DLD1 (cell line): ENCODE results near the gene HCRTR2.

Experiments
- in situ Hi-C: cut with HindIII; loops from 2 replicates; pipeline ENCODE4 v1.10.0; 2017; ENCODE audit warnings: low sequenced_read_pairs

Gene HCRTR2

DNA sequence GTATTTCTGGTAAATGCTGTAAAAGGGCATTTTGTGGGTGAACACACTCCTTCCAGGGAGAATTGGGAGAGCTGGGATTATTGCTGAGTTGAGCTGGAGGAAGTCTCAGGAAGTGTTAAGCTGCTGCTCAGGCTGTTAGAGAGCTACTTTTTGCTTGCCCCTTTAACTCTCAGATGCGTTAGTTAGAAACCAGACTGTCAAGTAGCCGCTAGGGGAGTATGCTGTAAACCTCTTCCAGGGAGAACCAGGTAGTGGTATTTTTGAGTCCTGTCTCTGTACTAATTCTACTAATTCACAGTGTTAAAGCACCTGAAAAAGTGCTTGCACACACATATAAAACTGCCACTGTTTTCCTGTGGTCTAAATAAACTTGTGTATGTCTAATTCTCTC lies 146.4 kb downstream of the HCRTR2 start:
- in situ Hi-C loops: no loop called here

DNA sequence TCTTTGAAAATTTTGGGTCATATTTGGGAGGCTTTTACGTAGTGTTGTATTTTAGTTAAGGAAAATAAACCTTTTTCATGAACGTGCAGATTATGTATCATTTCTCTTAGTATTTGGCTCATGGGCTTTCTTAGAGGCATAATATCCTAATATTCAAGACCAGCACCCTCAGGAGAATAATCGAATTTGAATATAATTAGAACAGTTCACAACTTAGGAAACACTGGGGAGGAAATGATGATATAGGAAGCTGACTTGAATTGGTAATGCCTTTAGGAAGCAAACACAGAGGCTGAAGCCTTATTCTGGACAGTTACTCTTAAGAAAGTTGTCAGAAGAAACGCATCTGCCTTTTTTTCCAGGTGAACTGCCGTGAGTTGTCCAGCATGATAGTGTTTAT lies 152.9 kb downstream of the HCRTR2 start, which contains the start of gene GFRAL:
Gene GFRAL (plus strand): TSS at position 301 of the 400 bp plus-strand sequence. CDS start 86 bp downstream, at position 387.
- in situ Hi-C loops: no loop called here
